GM20000 (cell line): ENCODE data around the gene CD48.

Experiments used
- DNase-seq: peaks from one replicate; pipeline ENCODE4 v3.0.0; 2012; ENCODE audit warnings: low spot score
- CTCF ChIP-seq: IDR thresholded peaks from 2 replicates; pipeline ENCODE4 v1.5.1; 2012; ENCODE audit warnings: mild to moderate bottlenecking, control low read depth; ENCODE audit errors: extremely low read depth, missing control alignments

The CD48 gene

GRCh38 chr1:160753594-160753993 lies 42.0 kb upstream of the CD48 start:
- DNase-seq, result no peak
- no peak for TF ChIP-seq CTCF

- no peak for TF ChIP-seq CTCF
These were observed 41.3 kb upstream of the CD48 start for GRCh38 chr1:160752924-160753323.

GRCh38 chr1:160752406-160752805 lies 40.8 kb upstream of the CD48 start:
- no peak for DNase-seq
- TF ChIP-seq CTCF, result no peak

More at GRCh38 chr1:160752924-160753323, 41.3 kb upstream of the CD48 start:
- DNase-seq, result no peak

- TF ChIP-seq CTCF, result no peak
- DNase-seq, result no peak
These were observed 39.0 kb upstream of the CD48 start for GRCh38 chr1:160750608-160751007.

GRCh38 chr1:160748878-160749269 lies 37.3 kb upstream of the CD48 start:
- TF ChIP-seq CTCF, result no peak
- no peak for DNase-seq

GRCh38 chr1:160748181-160748877 lies 36.7 kb upstream of the CD48 start:
- TF ChIP-seq CTCF, result peak; percentile 4
- no peak for DNase-seq

GRCh38 chr1:160747717-160748116 lies 36.1 kb upstream of the CD48 start:
- DNase-seq, result no peak
- no peak for TF ChIP-seq CTCF
